HL-60 (cell line): Measurements from ENCODE around the gene CNTNAP4.

Experiments used
- DNase-seq, 2 experiments: peaks; one replicate each; pipeline ENCODE4 v3.0.0-alpha.2; 2010 to 2020; ENCODE audit warnings: low read depth in 1 of 2, low spot score in 1 of 2
- H3K27ac ChIP-seq: fragments of 250-450 bp; sonication (Bioruptor Pico); replicated peaks from 2 replicates; pipeline ENCODE4 v1.5.1; 2020; ENCODE audit warnings: mild to moderate bottlenecking, moderate library complexity
- H3K27me3 ChIP-seq: fragments of 250-450 bp; sonication (Bioruptor Pico); 2 replicates; pipeline ENCODE4 v1.5.1; 2021; ENCODE audit warnings: mild to moderate bottlenecking, moderate library complexity; ENCODE audit not compliant: insufficient read depth, poor library complexity, severe bottlenecking
- H3K4me3 ChIP-seq: replicated peaks from 2 replicates; pipeline ENCODE4 v1.5.1; 2011; ENCODE audit warnings: mild to moderate bottlenecking, control low read depth, low read length; ENCODE audit not compliant: insufficient read depth
- CTCF ChIP-seq: IDR thresholded peaks from one replicate; pipeline ENCODE4 v1.5.1; 2011; ENCODE audit warnings: low read length, control low read depth, inconsistent platforms; ENCODE audit not compliant: insufficient read depth
- GABPA ChIP-seq: IDR thresholded peaks from 2 replicates; pipeline ENCODE4 v1.6.1; 2012; ENCODE audit warnings: low read depth
- POLR2AphosphoS5 ChIP-seq: IDR thresholded peaks from 2 replicates; pipeline ENCODE4 v1.6.1; 2012; ENCODE audit warnings: low read depth
- SPI1 ChIP-seq: IDR thresholded peaks from 2 replicates; pipeline ENCODE4 v1.6.1; 2012; ENCODE audit warnings: low read depth, mild to moderate bottlenecking, borderline replicate concordance
- TF ChIP-seq, protein P1 (sequence below): IDR thresholded peaks from 2 replicates; pipeline ENCODE4 v1.6.1; 2012; ENCODE audit warnings: low read depth; ENCODE audit not compliant: insufficient replicate concordance

The CNTNAP4 gene

GRCh38 chr16:76573281-76573680 is 296.1 kb downstream of the CNTNAP4 start:
- DNase-seq, result no peak
- H3K4me3 ChIP-seq, result no peak overlapping the region
- H3K27ac ChIP-seq, result no peak overlapping the region
- TF ChIP-seq, protein P1, sequence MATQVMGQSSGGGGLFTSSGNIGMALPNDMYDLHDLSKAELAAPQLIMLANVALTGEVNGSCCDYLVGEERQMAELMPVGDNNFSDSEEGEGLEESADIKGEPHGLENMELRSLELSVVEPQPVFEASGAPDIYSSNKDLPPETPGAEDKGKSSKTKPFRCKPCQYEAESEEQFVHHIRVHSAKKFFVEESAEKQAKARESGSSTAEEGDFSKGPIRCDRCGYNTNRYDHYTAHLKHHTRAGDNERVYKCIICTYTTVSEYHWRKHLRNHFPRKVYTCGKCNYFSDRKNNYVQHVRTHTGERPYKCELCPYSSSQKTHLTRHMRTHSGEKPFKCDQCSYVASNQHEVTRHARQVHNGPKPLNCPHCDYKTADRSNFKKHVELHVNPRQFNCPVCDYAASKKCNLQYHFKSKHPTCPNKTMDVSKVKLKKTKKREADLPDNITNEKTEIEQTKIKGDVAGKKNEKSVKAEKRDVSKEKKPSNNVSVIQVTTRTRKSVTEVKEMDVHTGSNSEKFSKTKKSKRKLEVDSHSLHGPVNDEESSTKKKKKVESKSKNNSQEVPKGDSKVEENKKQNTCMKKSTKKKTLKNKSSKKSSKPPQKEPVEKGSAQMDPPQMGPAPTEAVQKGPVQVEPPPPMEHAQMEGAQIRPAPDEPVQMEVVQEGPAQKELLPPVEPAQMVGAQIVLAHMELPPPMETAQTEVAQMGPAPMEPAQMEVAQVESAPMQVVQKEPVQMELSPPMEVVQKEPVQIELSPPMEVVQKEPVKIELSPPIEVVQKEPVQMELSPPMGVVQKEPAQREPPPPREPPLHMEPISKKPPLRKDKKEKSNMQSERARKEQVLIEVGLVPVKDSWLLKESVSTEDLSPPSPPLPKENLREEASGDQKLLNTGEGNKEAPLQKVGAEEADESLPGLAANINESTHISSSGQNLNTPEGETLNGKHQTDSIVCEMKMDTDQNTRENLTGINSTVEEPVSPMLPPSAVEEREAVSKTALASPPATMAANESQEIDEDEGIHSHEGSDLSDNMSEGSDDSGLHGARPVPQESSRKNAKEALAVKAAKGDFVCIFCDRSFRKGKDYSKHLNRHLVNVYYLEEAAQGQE, result no peak
- TF ChIP-seq SPI1 (no peak), GABPA (no peak), POLR2AphosphoS5 (no peak), CTCF (no peak)
- no peaks in the 10 kb centered on the region for H3K27me3 ChIP-seq

GRCh38 chr16:76574651-76575050 is 297.4 kb downstream of the CNTNAP4 start:
- Histone ChIP-seq H3K27ac (no peak overlapping the region), H3K4me3 (no peak overlapping the region), H3K27me3 (no peaks in the 10 kb centered on the region)
- TF ChIP-seq GABPA, result no peak
- no peak for TF ChIP-seq POLR2AphosphoS5
- TF ChIP-seq SPI1, result no peak
- no peak for TF ChIP-seq CTCF
- TF ChIP-seq, protein P1, result no peak
- no peak for DNase-seq

DNA sequence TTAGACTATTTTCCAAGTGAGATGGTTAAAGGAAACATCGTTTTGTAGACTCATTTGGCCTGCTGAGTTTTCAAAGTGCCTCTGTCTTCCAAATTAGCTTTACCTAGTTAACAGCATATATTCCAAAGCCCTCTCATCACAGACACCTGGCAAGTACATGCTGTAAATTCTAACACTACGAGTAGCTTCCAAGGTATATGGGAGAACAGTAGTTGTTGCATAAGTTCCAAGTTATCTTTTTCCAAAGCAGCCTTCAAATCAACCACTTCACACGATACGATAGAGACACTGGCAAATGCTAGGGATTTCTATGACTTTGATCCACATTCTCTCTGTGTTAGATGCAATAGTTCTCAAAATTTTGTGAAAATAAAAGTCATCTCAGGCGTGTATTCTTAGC is 299.3 kb downstream of the CNTNAP4 start:
- Histone ChIP-seq H3K4me3 (no peak overlapping the region), H3K27me3 (no peaks in the 10 kb centered on the region), H3K27ac (no peak overlapping the region)
- no peak for DNase-seq
- TF ChIP-seq SPI1 (no peak), GABPA (no peak), CTCF (no peak), POLR2AphosphoS5 (no peak)
- TF ChIP-seq, protein P1, result no peak
